ENCODE data around the gene NUAK1. TPM values are rescaled to one million over a fixed set of nuclear protein-coding genes. Genes with fewer than 3 reads are reported as not detected.

Gene NUAK1
- total and polyA plus RNA-seq, 2 experiments from 2014 or later = 5.4 to 16.9 TPM

DNA sequence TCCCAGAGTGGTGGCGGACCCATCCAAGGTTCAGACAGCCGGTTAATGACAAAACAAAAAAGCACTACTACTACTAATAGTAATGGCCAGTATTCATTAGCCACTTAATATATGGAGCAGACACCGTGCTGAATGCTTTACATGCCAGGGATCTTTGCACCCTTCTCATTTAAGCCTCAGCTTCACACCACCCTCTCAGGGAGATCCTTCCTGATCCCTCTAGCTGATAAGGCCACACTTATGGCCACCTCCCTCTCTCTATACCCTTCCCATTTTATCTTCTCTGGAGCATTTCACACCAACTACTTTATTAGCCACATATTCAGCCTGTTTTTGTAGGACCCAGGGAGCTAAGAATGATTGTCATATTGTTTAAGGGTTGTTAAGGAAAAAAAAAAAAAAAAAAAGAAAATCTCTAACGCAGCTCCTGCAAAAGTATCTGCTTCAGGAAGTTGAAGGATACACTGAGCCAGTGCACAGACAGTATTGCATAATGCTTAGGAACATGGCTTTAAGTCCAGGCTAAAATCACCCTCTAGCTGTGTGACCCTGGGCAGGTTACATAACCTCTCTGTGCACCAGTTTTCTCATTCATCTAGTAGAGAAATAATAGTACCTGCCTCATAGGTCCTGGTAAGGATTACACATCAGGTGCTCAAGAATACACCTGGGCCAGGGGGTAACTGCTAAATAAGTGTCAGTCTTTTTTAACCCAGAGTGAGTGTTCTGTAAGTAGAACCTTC, 29.4 kb downstream of the NUAK1 start:
- H4K20me1 ChIP-seq (replicated peaks; ENCODE audit: insufficient read depth) = 0 out of 2 replicates have a peak, but pooled peaks cover 4% of the 10 kb centered on the region
- no peaks in the 10 kb centered on the region for H3K36me3 ChIP-seq (ENCODE audit: insufficient read depth)
- H3K79me2 ChIP-seq (replicated peaks; ENCODE audit: insufficient read depth) = peaks cover 90% of the 10 kb centered on the region
- H3K27ac Mint-ChIP-seq = peak overlapping the region; percentile 94
- peaks cover 8% of the 10 kb centered on the region; the same call in 2 of the 3 replicates for H3K36me3 Mint-ChIP-seq (ENCODE audit: low read depth)
- DNase-seq (ENCODE audit: low spot score) (no peak), ATAC-seq (no peak)
- peak overlapping the region; percentile 88 for H3K27ac ChIP-seq (ENCODE audit: low read depth)
- no peak overlapping the region for H2AFZ ChIP-seq
- H3K27me3 Mint-ChIP-seq (ENCODE audit: insufficient read depth, low read depth, poor library complexity) = peaks cover 6% of the 10 kb centered on the region
- H3K4me3 Mint-ChIP-seq = peak overlapping the region; percentile 16; the same call in 1 of the 3 replicates
- no peak overlapping the region for H3K4me3 ChIP-seq
- peaks cover 73% of the 10 kb centered on the region for H3K4me1 ChIP-seq (ENCODE audit: insufficient read depth)
- no peaks in the 10 kb centered on the region for H3K9me2 ChIP-seq (ENCODE audit: insufficient read depth)
- peak overlapping the region; percentile 24 for H3K4me2 ChIP-seq
- H3K4me1 Mint-ChIP-seq = peaks cover 78% of the 10 kb centered on the region
- TF ChIP-seq JUNB (IDR thresholded peaks at IDR 0.05; ENCODE audit: unreplicated experiment) (no peak), POLR2AphosphoS5 (IDR thresholded peaks at IDR 0.05; ENCODE audit: low read depth) (no peak), EZH2 (IDR thresholded peaks at IDR 0.05; ENCODE audit: low read depth, unreplicated experiment) (no peak)
- TF ChIP-seq, protein P1, sequence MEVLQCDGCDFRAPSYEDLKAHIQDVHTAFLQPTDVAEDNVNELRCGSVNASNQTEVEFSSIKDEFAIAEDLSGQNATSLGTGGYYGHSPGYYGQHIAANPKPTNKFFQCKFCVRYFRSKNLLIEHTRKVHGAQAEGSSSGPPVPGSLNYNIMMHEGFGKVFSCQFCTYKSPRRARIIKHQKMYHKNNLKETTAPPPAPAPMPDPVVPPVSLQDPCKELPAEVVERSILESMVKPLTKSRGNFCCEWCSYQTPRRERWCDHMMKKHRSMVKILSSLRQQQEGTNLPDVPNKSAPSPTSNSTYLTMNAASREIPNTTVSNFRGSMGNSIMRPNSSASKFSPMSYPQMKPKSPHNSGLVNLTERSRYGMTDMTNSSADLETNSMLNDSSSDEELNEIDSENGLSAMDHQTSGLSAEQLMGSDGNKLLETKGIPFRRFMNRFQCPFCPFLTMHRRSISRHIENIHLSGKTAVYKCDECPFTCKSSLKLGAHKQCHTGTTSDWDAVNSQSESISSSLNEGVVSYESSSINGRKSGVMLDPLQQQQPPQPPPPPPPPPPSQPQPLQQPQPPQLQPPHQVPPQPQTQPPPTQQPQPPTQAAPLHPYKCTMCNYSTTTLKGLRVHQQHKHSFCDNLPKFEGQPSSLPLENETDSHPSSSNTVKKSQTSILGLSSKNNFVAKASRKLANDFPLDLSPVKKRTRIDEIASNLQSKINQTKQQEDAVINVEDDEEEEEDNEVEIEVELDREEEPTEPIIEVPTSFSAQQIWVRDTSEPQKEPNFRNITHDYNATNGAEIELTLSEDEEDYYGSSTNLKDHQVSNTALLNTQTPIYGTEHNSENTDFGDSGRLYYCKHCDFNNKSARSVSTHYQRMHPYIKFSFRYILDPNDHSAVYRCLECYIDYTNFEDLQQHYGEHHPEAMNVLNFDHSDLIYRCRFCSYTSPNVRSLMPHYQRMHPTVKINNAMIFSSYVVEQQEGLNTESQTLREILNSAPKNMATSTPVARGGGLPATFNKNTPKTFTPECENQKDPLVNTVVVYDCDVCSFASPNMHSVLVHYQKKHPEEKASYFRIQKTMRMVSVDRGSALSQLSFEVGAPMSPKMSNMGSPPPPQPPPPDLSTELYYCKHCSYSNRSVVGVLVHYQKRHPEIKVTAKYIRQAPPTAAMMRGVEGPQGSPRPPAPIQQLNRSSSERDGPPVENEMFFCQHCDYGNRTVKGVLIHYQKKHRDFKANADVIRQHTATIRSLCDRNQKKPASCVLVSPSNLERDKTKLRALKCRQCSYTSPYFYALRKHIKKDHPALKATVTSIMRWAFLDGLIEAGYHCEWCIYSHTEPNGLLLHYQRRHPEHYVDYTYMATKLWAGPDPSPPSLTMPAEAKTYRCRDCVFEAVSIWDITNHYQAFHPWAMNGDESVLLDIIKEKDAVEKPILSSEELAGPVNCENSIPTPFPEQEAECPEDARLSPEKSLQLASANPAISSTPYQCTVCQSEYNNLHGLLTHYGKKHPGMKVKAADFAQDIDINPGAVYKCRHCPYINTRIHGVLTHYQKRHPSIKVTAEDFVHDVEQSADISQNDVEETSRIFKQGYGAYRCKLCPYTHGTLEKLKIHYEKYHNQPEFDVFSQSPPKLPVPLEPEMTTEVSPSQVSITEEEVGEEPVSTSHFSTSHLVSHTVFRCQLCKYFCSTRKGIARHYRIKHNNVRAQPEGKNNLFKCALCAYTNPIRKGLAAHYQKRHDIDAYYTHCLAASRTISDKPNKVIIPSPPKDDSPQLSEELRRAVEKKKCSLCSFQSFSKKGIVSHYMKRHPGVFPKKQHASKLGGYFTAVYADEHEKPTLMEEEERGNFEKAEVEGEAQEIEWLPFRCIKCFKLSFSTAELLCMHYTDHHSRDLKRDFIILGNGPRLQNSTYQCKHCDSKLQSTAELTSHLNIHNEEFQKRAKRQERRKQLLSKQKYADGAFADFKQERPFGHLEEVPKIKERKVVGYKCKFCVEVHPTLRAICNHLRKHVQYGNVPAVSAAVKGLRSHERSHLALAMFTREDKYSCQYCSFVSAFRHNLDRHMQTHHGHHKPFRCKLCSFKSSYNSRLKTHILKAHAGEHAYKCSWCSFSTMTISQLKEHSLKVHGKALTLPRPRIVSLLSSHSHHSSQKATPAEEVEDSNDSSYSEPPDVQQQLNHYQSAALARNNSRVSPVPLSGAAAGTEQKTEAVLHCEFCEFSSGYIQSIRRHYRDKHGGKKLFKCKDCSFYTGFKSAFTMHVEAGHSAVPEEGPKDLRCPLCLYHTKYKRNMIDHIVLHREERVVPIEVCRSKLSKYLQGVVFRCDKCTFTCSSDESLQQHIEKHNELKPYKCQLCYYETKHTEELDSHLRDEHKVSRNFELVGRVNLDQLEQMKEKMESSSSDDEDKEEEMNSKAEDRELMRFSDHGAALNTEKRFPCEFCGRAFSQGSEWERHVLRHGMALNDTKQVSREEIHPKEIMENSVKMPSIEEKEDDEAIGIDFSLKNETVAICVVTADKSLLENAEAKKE (CRISPR knock-in tag; IDR thresholded peaks at IDR 0.05) = no peak
- TF ChIP-seq, protein P2, sequence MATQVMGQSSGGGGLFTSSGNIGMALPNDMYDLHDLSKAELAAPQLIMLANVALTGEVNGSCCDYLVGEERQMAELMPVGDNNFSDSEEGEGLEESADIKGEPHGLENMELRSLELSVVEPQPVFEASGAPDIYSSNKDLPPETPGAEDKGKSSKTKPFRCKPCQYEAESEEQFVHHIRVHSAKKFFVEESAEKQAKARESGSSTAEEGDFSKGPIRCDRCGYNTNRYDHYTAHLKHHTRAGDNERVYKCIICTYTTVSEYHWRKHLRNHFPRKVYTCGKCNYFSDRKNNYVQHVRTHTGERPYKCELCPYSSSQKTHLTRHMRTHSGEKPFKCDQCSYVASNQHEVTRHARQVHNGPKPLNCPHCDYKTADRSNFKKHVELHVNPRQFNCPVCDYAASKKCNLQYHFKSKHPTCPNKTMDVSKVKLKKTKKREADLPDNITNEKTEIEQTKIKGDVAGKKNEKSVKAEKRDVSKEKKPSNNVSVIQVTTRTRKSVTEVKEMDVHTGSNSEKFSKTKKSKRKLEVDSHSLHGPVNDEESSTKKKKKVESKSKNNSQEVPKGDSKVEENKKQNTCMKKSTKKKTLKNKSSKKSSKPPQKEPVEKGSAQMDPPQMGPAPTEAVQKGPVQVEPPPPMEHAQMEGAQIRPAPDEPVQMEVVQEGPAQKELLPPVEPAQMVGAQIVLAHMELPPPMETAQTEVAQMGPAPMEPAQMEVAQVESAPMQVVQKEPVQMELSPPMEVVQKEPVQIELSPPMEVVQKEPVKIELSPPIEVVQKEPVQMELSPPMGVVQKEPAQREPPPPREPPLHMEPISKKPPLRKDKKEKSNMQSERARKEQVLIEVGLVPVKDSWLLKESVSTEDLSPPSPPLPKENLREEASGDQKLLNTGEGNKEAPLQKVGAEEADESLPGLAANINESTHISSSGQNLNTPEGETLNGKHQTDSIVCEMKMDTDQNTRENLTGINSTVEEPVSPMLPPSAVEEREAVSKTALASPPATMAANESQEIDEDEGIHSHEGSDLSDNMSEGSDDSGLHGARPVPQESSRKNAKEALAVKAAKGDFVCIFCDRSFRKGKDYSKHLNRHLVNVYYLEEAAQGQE (IDR thresholded peaks at IDR 0.05; ENCODE audit: unreplicated experiment) = no peak
- no peaks in the 10 kb centered on the region for H3K27me3 ChIP-seq (ENCODE audit: insufficient read depth)
- no peaks in the 10 kb centered on the region for H3K9me3 Mint-ChIP-seq
- no peaks in the 10 kb centered on the region; the same call in 1 of the 2 replicates for H3F3A ChIP-seq (replicated peaks; ENCODE audit: low read depth)

Measured in GM23338 (cell line).